HepG2 (cell line): Measurements from ENCODE around the gene TP53I3. TPM values are rescaled to one million over a fixed set of nuclear protein-coding genes. Genes with fewer than 3 reads are reported as not detected.
A peak's percentile ranks its signal among the peaks of the same experiment; 100 is the strongest.

Experiments used
- ARID3A ChIP-seq: IDR thresholded peaks from 2 replicates; pipeline ENCODE4 v1.6.1; 2012; ENCODE audit warnings: low read depth, low read length, improper control_type of control experiment
- GLMP ChIP-seq: sonication (generic); formaldehyde crosslinking; IDR thresholded peaks from 2 replicates; pipeline ENCODE4 v1.9.0; 2021; ENCODE audit warnings: missing genetic modification reagents, mild to moderate bottlenecking, borderline replicate concordance
- MAX ChIP-seq: IDR thresholded peaks from 2 replicates; pipeline ENCODE4 v1.6.1; 2012; ENCODE audit warnings: inconsistent platforms
- MLX ChIP-seq: IDR thresholded peaks from 2 replicates; pipeline ENCODE4 v1.6.1; 2016
- NBN ChIP-seq: fragments of 450-650 bp; conservative IDR thresholded peaks from 2 replicates; pipeline ENCODE4 v1.6.1; 2017
- NR2F2 ChIP-seq: IDR thresholded peaks from 2 replicates; pipeline ENCODE4 v1.6.1; 2012; ENCODE audit warnings: low read depth, inconsistent platforms, borderline replicate concordance
- PAXIP1 ChIP-seq: sonication (generic); formaldehyde crosslinking; conservative IDR thresholded peaks from 2 replicates; pipeline ENCODE4 v1.4.0; 2020; ENCODE audit warnings: mild to moderate bottlenecking, missing genetic modification reagents, moderate library complexity
- RAD51 ChIP-seq: fragments of 450-650 bp; IDR thresholded peaks from 2 replicates; pipeline ENCODE4 v1.6.1; 2016; ENCODE audit warnings: borderline replicate concordance
- ZBTB37 ChIP-seq: sonication (generic); formaldehyde crosslinking; IDR thresholded peaks from 2 replicates; pipeline ENCODE4 v1.4.0; 2020; ENCODE audit warnings: mild to moderate bottlenecking, missing genetic modification reagents
- ZBTB44 ChIP-seq: sonication (generic); formaldehyde crosslinking; IDR thresholded peaks from 2 replicates; pipeline ENCODE4 v1.4.0; 2020; ENCODE audit warnings: missing genetic modification reagents
- ZNF484 ChIP-seq: sonication (generic); formaldehyde crosslinking; IDR thresholded peaks from 2 replicates; pipeline ENCODE4 v1.5.1; 2020; ENCODE audit warnings: mild to moderate bottlenecking, low read depth, missing genetic modification reagents, borderline replicate concordance
- ZNF574 ChIP-seq: sonication (generic); formaldehyde crosslinking; IDR thresholded peaks from 2 replicates; pipeline ENCODE4 v1.4.0; 2020; ENCODE audit warnings: missing genetic modification reagents
- ZNF775 ChIP-seq: sonication (generic); formaldehyde crosslinking; IDR thresholded peaks from 2 replicates; pipeline ENCODE4 v1.4.0; 2020; ENCODE audit warnings: missing genetic modification reagents, mild to moderate bottlenecking, moderate library complexity, borderline replicate concordance
- ZSCAN9 ChIP-seq: IDR thresholded peaks from 2 replicates; pipeline ENCODE4 v1.6.1; 2016; ENCODE audit warnings: borderline replicate concordance
- polyA plus RNA-seq, 8 experiments: library from polyadenylated mRNA; depleted of rRNA in 3 of 8; stranded (reverse) in 7 of 8; unstranded in 1 of 8; fragments of >200 nt; fragmentation: Illumina TruSeq in 4 of 8; extraction: Trizol in 4 of 8; gene quantifications; 2 replicates each; pipeline versions ENCODE4 v1.2.1 to v1.2.3, GENCODE V29; 2011 to 2016; ENCODE audit warnings: low read depth in 4 of 8, missing spikeins in 1 of 8, mixed read lengths in 1 of 8; ENCODE audit not compliant: insufficient read depth in 1 of 8
- total RNA-seq, 5 experiments: library from RNA; depleted of rRNA; stranded (reverse); fragments of >200 nt; fragmentation: Illumina TruSeq; extraction: Trizol; gene quantifications; 2 replicates each; pipeline ENCODE4 v1.2.3, GENCODE V29; 2016; ENCODE audit warnings: low read depth in 1 of 5

Gene TP53I3
- total and polyA plus RNA-seq, 2 of the 13 experiments (the other 11 are each of a cell fraction or from before 2014, with no cell fraction given): 25.0 to 44.1 TPM

- TF ChIP-seq ZBTB44 (CRISPR knock-in tag) (peak; percentile 17; the same call in 1 of the 2 replicates), MLX (CRISPR knock-in tag) (peak; percentile 9; the same call in 1 of the 2 replicates), ARID3A (no peak), ZNF775 (CRISPR knock-in tag) (no peak), ZBTB37 (CRISPR knock-in tag) (no peak), ZSCAN9 (CRISPR knock-in tag) (no peak), MAX (peak; percentile 79), NR2F2 (no peak; the same call in 1 of the 2 replicates), ZNF484 (CRISPR knock-in tag) (peak; percentile 47; the same call in 1 of the 2 replicates), NBN (no peak), ZNF574 (CRISPR knock-in tag) (peak; percentile 92), GLMP (CRISPR knock-in tag) (peak; percentile 82; the same call in 1 of the 2 replicates), RAD51 (no peak), PAXIP1 (CRISPR knock-in tag) (peak; percentile 24)
These were observed 38.7 kb upstream of the TP53I3 start, which contains the start of the genes FAM228B and PFN4 (continued) for GRCh38 chr2:24123195-24123921.
